GM18907 (cell line): ENCODE measurements around the gene CTTNBP2NL.
"Not testable (repeated sequence)": the region's sequence is repeated elsewhere in the genome, so short reads cannot be mapped to it uniquely, and the experiment has no call there.

Experiments used
- ATAC-seq: cut with Tn5 transposase; IDR thresholded peaks from one replicate; pipeline ENCODE4 v1.9.1; 2021; ENCODE audit warnings: mild to moderate bottlenecking, moderate library complexity; ENCODE audit not compliant: unreplicated experiment

The CTTNBP2NL gene

GRCh38 chr1:112386731-112387346 lies 9.2 kb upstream of the CTTNBP2NL start:
- no peak for ATAC-seq

- ATAC-seq = no peak
Observed at GRCh38 chr1:112387807-112388206, 8.2 kb upstream of the CTTNBP2NL start.

GRCh38 chr1:112388436-112388835 lies 7.6 kb upstream of the CTTNBP2NL start:
- ATAC-seq = no peak

- no peak for ATAC-seq
Observed at GRCh38 chr1:112389689-112390088, 6.3 kb upstream of the CTTNBP2NL start.

GRCh38 chr1:112390335-112390734 lies 5.7 kb upstream of the CTTNBP2NL start:
- ATAC-seq = not testable (repeated sequence)

- ATAC-seq = peak; percentile 58
Observed at GRCh38 chr1:112390775-112391602, 5.0 kb upstream of the CTTNBP2NL start.

- ATAC-seq = no peak
Observed at GRCh38 chr1:112391603-112391940, 4.4 kb upstream of the CTTNBP2NL start.

- no peak for ATAC-seq
Observed at GRCh38 chr1:112393631-112393974, 2.4 kb upstream of the CTTNBP2NL start.

- no peak for ATAC-seq
Observed at GRCh38 chr1:112394743-112395062, 1.3 kb upstream of the CTTNBP2NL start.

GRCh38 chr1:112395256-112395820 lies 676 bp upstream of the CTTNBP2NL start:
- no peak for ATAC-seq

- ATAC-seq = no peak
Observed at GRCh38 chr1:112396653-112397471, 848 bp downstream of the CTTNBP2NL start.

- no peak for ATAC-seq
Observed at GRCh38 chr1:112397841-112398240, 1.8 kb downstream of the CTTNBP2NL start.

GRCh38 chr1:112399456-112399855 lies 3.4 kb downstream of the CTTNBP2NL start:
- peak; percentile 52 for ATAC-seq

- not testable (repeated sequence) for ATAC-seq
Observed at GRCh38 chr1:112400706-112401105, 4.7 kb downstream of the CTTNBP2NL start.

GRCh38 chr1:112402682-112403643 lies 6.9 kb downstream of the CTTNBP2NL start:
- ATAC-seq = peak; percentile 57

- no peak for ATAC-seq
Observed at GRCh38 chr1:112406771-112407170, 10.8 kb downstream of the CTTNBP2NL start.

- no peak for ATAC-seq
Observed at GRCh38 chr1:112409414-112409813, 13.4 kb downstream of the CTTNBP2NL start.

- ATAC-seq = no peak
Observed at GRCh38 chr1:112410673-112411072, 14.7 kb downstream of the CTTNBP2NL start.

- ATAC-seq = no peak
Observed at GRCh38 chr1:112417271-112417670, 21.3 kb downstream of the CTTNBP2NL start.

GRCh38 chr1:112418099-112418892 lies 22.3 kb downstream of the CTTNBP2NL start:
- no peak for ATAC-seq
